ENCODE results near the gene SYNJ2. TPM values are rescaled to one million over a fixed set of nuclear protein-coding genes. Genes with fewer than 3 reads are reported as not detected.
"Not testable (repeated sequence)": the region's sequence is repeated elsewhere in the genome, so short reads cannot be mapped to it uniquely, and the experiment has no call there.

The SYNJ2 gene
- total RNA-seq (2014; rRNA removed; shearing (Covaris generic)) = 64.7 and 68.5 TPM in 2 replicates
- polyA plus RNA-seq (2015; cell fraction: cytosol; rRNA removed) = 57.0 and 58.7 TPM in 2 replicates
- polyA plus RNA-seq (2015; cell fraction: nucleus; rRNA removed) = 89.2 and 95.8 TPM in 2 replicates

- DNase-seq (ENCODE audit: low read depth) = peak; percentile 61
Observed at GRCh38 chr6:157981395-157982101, at the start of gene SYNJ2. Gene SYNJ2 (plus strand): TSS chr6:157981863. CDS start chr6:157981962, 99 bp downstream.

GRCh38 chr6:157935786-157936185 is 45.9 kb upstream of the SYNJ2 start:
- DNase-seq (ENCODE audit: low read depth) = no peak

- DNase-seq (ENCODE audit: low read depth) = no peak
Observed at GRCh38 chr6:157937318-157937717, 44.3 kb upstream of the SYNJ2 start.

GRCh38 chr6:157937916-157938315 is 43.7 kb upstream of the SYNJ2 start:
- DNase-seq (ENCODE audit: low read depth) = no peak

GRCh38 chr6:157940375-157941036 is 41.2 kb upstream of the SYNJ2 start:
- DNase-seq (ENCODE audit: low read depth) = not testable (repeated sequence)

GRCh38 chr6:157941101-157941863 is 40.4 kb upstream of the SYNJ2 start:
- no peak for DNase-seq (ENCODE audit: low read depth)

GRCh38 chr6:157942351-157942750 is 39.3 kb upstream of the SYNJ2 start:
- DNase-seq (ENCODE audit: low read depth) = no peak

- no peak for DNase-seq (ENCODE audit: low read depth)
Observed at GRCh38 chr6:157943249-157943963, 38.3 kb upstream of the SYNJ2 start.

GRCh38 chr6:157943964-157944283 is 37.7 kb upstream of the SYNJ2 start:
- DNase-seq (ENCODE audit: low read depth) = no peak

- no peak for DNase-seq (ENCODE audit: low read depth)
Observed at GRCh38 chr6:157944983-157945931, 36.4 kb upstream of the SYNJ2 start.

- no peak for DNase-seq (ENCODE audit: low read depth)
Observed at GRCh38 chr6:157946053-157946617, 35.5 kb upstream of the SYNJ2 start.

GRCh38 chr6:157946865-157947532 is 34.7 kb upstream of the SYNJ2 start:
- DNase-seq (ENCODE audit: low read depth) = peak; percentile 20

- not testable (repeated sequence) for DNase-seq (ENCODE audit: low read depth)
Observed at GRCh38 chr6:157950899-157951298, 30.8 kb upstream of the SYNJ2 start.

GRCh38 chr6:157951828-157952227 is 29.8 kb upstream of the SYNJ2 start:
- no peak for DNase-seq (ENCODE audit: low read depth)

- DNase-seq (ENCODE audit: low read depth) = peak; percentile 66
Observed at GRCh38 chr6:157952861-157953351, 28.8 kb upstream of the SYNJ2 start.

- no peak for DNase-seq (ENCODE audit: low read depth)
Observed at GRCh38 chr6:157953580-157954091, 28.0 kb upstream of the SYNJ2 start.

- DNase-seq (ENCODE audit: low read depth) = no peak
Observed at GRCh38 chr6:157954150-157955117, 27.2 kb upstream of the SYNJ2 start.

- DNase-seq (ENCODE audit: low read depth) = no peak
Observed at GRCh38 chr6:157955675-157956074, 26.0 kb upstream of the SYNJ2 start.

All from HT1080 (cell line).